Measurements from ENCODE around the gene SPOPL.
"Not testable (repeated sequence)": the region's sequence is repeated elsewhere in the genome, so short reads cannot be mapped to it uniquely, and the experiment has no call there.

Gene SPOPL

DNA sequence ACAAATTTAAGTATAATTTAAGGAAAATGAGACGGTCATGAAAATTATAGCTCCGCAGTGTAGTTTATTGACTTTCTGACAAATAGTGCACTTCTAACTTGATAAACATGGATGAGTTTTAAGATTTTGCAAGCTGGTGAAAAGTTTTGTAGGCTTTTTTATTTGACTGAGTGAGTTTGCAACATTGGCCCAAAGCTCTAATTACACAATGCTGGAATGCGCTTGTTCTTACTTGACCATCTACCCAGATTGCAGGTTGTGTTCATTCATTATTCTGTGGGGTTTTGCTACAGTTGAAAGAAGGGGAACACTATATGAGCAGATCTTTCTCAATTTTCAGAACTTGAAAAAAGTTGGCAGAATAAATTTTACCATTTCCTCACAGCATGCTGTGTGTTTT lies 13.5 kb downstream of the SPOPL start:
- TF ChIP-seq, protein P1, sequence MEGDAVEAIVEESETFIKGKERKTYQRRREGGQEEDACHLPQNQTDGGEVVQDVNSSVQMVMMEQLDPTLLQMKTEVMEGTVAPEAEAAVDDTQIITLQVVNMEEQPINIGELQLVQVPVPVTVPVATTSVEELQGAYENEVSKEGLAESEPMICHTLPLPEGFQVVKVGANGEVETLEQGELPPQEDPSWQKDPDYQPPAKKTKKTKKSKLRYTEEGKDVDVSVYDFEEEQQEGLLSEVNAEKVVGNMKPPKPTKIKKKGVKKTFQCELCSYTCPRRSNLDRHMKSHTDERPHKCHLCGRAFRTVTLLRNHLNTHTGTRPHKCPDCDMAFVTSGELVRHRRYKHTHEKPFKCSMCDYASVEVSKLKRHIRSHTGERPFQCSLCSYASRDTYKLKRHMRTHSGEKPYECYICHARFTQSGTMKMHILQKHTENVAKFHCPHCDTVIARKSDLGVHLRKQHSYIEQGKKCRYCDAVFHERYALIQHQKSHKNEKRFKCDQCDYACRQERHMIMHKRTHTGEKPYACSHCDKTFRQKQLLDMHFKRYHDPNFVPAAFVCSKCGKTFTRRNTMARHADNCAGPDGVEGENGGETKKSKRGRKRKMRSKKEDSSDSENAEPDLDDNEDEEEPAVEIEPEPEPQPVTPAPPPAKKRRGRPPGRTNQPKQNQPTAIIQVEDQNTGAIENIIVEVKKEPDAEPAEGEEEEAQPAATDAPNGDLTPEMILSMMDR (conservative IDR thresholded peaks at IDR 0.05): no peak
- TF ChIP-seq ZFX (IDR thresholded peaks at IDR 0.05): no peak
- H3K27ac ChIP-seq: no peak overlapping the region

DNA sequence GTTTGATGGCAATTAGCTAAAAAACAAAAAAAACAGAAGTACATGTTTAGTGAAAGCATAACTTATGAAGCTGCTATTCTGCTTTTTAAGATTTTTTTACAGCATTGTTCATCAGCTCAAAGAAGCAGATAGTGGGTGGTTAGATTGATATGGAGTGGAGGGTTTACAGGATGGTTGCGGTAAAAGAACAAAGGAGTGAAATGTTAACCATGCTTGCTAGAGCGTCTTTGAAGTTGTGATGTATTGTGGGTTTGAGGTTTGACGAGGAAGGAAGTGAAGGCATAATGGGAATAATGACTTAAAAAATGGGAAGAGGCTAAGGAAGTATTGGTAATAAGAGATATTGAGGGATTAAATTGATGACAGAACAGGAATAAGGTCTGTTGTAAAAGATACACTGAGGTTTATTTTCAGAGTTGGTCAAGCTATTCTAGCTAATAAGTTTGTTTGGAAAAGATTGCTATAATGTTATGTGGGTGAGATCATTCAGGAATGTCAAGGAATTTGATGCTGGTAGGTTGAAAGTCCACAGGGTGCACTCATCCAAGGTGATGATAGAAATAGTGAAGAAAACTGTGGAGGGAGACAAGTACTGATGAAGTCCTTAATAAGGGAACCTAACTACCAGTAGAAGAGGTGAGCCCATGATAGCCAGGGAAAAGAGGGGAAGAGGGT lies 14.6 kb downstream of the SPOPL start:
- TF ChIP-seq, protein P1 (conservative IDR thresholded peaks at IDR 0.05): no peak
- no peak for TF ChIP-seq ZFX (IDR thresholded peaks at IDR 0.05)
- H3K27ac ChIP-seq: no peak overlapping the region

DNA sequence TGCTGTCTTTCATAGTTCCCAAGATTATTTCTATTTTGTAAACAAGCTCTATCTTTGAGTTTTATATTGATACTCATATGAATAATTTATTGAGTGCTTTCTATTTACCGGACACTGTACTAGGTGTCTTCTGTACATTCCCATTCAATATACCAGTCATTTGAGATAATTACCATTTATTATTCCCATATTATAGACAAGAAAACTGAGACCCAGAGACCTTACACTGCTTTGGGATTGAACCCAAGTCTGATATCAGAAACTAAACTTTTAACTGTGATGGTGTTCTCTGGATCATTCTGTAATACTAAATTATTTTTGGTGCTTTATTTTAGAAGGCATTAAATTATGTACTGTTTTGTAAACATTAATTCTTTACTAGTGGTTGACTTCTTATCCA lies 17.3 kb downstream of the SPOPL start:
- no peak overlapping the region for H3K27ac ChIP-seq
- no peak for TF ChIP-seq ZFX (IDR thresholded peaks at IDR 0.05)
- TF ChIP-seq, protein P1 (conservative IDR thresholded peaks at IDR 0.05): no peak

DNA sequence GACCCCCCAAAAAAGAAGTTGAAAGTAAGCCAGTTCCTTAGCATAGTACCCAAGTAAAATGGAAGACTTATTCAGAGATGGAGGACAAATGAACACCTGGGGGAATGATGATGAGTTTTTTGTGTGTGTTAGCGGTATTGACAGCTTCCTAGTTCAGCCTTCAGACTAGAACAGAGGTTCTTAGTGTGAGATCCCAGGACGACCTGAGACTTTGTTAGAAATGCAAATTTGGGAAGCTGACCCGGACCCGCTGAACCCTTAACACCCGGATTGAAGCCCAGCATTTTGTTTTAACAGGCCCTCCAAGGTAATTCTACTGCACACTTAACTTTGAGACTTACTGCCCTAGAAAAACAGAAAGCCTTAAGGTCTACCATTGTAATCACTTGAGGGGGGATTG lies 20.3 kb downstream of the SPOPL start:
- no peak overlapping the region for H3K27ac ChIP-seq
- TF ChIP-seq ZFX (IDR thresholded peaks at IDR 0.05): no peak

DNA sequence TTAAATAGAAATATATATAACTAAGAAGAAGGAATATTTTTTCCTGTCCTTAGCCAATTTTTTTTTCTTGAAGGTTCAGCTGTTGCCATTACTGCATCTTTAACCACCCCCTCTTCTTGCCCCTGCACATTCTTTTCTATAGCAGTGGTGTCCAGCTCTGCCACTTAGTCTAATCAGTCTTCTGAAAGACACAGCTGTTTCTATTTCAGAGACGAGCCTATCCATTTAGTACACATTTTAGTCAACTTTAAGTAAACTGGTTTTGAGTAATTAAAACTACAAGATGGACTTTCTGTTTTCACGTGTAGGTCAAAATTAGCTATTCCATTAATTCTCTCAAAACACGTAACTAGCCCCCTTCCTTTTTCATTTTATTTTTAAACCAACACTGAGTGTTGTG lies 21.0 kb downstream of the SPOPL start:
- no peak overlapping the region for H3K27ac ChIP-seq
- TF ChIP-seq ZFX (IDR thresholded peaks at IDR 0.05): no peak
- TF ChIP-seq, protein P1 (conservative IDR thresholded peaks at IDR 0.05): no peak

DNA sequence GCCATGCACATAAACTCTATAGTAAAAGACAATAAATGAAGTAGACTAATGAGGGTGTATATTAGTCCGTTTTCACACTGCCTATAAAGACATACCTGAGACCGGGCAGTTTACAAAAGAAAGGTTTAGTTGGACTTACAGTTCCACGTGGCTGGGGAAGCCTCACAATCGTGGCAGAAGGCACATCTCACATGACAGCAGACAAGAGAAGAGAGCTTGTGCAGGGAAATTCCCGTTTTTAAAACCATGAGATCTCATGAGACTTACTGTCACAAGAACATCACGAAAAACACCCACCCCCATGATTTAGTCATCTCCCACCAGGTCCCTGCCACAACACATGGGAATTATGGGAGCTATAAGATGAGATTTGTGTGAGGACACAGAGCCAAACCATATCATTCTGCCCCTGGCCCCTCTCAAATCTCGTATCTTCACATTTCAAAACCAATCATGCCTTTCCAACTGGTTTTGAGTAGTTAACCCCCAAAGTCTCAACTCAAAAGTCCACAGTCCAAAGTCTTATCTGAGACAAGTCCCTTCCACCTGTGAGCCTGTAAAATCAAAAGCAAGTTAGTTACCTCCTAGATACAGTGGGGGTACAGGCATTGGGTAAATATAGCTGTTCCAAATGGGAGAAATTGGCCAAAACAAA lies 21.6 kb downstream of the SPOPL start:
- not testable (repeated sequence) for H3K27ac ChIP-seq

DNA sequence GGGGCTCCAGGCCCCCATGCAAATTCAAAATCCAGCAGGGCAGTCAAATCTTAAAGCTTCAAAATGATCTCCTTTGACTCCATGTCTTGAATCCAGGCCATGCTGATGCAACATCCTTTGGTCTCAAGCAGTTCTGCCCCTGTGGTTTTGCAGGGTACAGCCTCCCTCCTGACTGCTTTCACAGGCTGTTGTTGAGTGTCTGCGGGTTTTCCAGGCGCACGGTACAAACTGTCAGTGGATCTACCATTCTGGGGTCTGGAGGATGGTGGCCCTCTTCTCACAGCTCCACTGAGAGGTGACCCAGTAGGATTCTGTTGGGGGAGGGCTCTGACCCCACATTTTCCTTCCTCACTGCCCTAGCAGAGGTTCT lies 22.1 kb downstream of the SPOPL start:
- H3K27ac ChIP-seq: not testable (repeated sequence)

DNA sequence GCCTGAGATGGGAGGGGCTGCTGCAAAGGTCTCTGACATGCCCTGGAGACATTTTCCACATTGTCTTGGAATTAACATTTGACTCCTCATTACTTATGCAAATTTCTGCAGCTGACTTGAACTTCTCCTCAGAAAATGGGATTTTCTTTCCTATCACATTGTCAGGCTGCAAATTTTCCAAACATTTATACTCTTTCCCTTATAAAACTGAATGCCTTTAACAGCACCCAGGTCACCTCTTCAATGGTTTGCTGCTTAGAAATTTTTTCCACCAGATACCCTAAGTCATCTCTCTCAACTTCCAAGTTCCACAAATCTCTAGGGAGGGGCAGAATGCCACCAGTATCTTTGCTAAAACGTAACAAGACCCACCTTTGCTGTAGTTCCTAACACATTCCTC lies 22.8 kb downstream of the SPOPL start:
- H3K27ac ChIP-seq: not testable (repeated sequence)

DNA sequence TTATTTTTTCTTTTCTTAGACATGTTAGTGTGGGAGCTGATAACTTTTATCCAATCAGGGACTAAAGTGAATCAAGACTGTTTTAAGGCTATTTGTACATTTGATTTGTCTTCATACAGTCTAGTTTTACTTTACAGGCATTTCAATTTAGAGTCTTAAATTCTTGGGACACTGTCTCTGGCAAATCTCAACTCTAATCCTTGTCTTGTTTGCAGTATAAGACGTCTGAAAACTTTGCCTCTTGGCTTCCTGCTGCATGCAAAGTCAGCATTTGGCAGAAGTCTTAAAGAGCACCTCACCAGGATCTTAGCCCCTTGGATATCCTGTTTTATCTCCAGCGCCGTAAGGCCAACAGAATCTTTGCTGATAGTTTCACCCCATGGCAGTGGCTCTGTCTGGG lies 30.3 kb downstream of the SPOPL start:
- TF ChIP-seq, protein P1 (conservative IDR thresholded peaks at IDR 0.05): no peak
- no peak for TF ChIP-seq ZFX (IDR thresholded peaks at IDR 0.05)
- H3K27ac ChIP-seq: no peak overlapping the region

Data from C4-2B (cell line).